ENCODE data around the gene TMEM182.

- no peak for TF ChIP-seq CEBPB (IDR thresholded peaks at IDR 0.05)
- TF ChIP-seq EP300 (IDR thresholded peaks at IDR 0.05; ENCODE audit: borderline replicate concordance): no peak
- TF ChIP-seq MAX (IDR thresholded peaks at IDR 0.05): no peak
- no peak for TF ChIP-seq TEAD4 (IDR thresholded peaks at IDR 0.05)
- no peak for TF ChIP-seq YY1 (IDR thresholded peaks at IDR 0.05; ENCODE audit: low read depth)
- TF ChIP-seq RAD21 (IDR thresholded peaks at IDR 0.05; ENCODE audit: low read depth): no peak
- TF ChIP-seq TAF1 (IDR thresholded peaks at IDR 0.05; ENCODE audit: low read depth): no peak
- TF ChIP-seq, protein P1, sequence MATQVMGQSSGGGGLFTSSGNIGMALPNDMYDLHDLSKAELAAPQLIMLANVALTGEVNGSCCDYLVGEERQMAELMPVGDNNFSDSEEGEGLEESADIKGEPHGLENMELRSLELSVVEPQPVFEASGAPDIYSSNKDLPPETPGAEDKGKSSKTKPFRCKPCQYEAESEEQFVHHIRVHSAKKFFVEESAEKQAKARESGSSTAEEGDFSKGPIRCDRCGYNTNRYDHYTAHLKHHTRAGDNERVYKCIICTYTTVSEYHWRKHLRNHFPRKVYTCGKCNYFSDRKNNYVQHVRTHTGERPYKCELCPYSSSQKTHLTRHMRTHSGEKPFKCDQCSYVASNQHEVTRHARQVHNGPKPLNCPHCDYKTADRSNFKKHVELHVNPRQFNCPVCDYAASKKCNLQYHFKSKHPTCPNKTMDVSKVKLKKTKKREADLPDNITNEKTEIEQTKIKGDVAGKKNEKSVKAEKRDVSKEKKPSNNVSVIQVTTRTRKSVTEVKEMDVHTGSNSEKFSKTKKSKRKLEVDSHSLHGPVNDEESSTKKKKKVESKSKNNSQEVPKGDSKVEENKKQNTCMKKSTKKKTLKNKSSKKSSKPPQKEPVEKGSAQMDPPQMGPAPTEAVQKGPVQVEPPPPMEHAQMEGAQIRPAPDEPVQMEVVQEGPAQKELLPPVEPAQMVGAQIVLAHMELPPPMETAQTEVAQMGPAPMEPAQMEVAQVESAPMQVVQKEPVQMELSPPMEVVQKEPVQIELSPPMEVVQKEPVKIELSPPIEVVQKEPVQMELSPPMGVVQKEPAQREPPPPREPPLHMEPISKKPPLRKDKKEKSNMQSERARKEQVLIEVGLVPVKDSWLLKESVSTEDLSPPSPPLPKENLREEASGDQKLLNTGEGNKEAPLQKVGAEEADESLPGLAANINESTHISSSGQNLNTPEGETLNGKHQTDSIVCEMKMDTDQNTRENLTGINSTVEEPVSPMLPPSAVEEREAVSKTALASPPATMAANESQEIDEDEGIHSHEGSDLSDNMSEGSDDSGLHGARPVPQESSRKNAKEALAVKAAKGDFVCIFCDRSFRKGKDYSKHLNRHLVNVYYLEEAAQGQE (IDR thresholded peaks at IDR 0.05; ENCODE audit: low read depth): no peak
- TF ChIP-seq FOXM1 (IDR thresholded peaks at IDR 0.05; ENCODE audit: borderline replicate concordance, low read depth): no peak
- TF ChIP-seq CREB1 (IDR thresholded peaks at IDR 0.05; ENCODE audit: low read depth): no peak
- TF ChIP-seq USF1 (IDR thresholded peaks at IDR 0.05): no peak
- TF ChIP-seq EGR1 (IDR thresholded peaks at IDR 0.05): no peak
- TF ChIP-seq TCF12 (IDR thresholded peaks at IDR 0.05; ENCODE audit: low read depth): no peak
- TF ChIP-seq ZBTB7A (IDR thresholded peaks at IDR 0.05; ENCODE audit: low read depth): no peak
These were observed 2.3 kb downstream of the TMEM182 start for GRCh38 chr2:102764083-102764482.
